ENCODE data around the gene RUNX2. TPM values are rescaled to one million over a fixed set of nuclear protein-coding genes. Genes with fewer than 3 reads are reported as not detected.
A peak's percentile ranks its signal among the peaks of the same experiment; 100 is the strongest.

The RUNX2 gene
- total RNA-seq, 1 experiment from 2014 or later, result 9.3 TPM

DNA sequence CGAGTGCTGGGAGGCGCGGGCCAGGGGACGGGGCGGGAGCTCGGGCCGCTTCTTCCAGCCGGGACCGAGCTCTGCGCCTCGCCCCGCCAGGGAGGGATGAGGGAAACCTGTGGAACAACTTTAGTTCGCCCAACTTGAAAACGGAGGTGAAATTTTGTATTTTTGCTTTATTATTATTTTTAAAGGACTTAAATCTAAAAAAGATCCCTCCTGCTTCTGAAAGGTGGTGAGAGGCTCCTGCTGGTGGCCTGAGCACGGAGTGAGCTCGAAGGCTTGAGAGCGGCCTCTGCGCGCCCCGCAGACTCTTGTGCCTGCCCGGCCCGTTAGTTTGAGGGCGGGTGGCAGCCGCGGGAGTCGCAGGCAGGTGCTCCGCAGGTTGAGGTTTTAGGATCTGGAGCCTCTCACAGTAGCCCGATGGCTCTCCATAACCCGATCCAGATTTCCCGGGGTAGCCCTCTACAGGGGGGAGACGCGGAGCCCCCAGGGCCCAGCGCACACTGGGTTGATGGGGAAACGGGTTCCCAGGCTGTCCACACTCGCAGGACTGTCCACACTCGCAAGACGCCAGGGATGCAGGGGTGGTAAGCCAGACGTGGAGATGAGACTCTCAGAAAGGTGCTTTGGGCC lies 95.8 kb downstream of the RUNX2 start:
- Mint-ChIP-seq H3K27ac (ENCODE audit: low read depth, unreplicated experiment) (peak overlapping the region; percentile 70), H3K4me1 (ENCODE audit: insufficient read depth, unreplicated experiment) (peaks cover 17% of the 10 kb centered on the region), H3K9me3 (ENCODE audit: unreplicated experiment) (no peaks in the 10 kb centered on the region), H3K4me3 (ENCODE audit: unreplicated experiment) (peak overlapping the region; percentile 23), H3K27me3 (ENCODE audit: insufficient read depth, unreplicated experiment) (no peaks in the 10 kb centered on the region), H3K36me3 (ENCODE audit: insufficient read depth, unreplicated experiment) (no peaks in the 10 kb centered on the region)
- ChIA-PET POLR2A (interaction anchor here (2.5 kb wide), 1 partner anchor 13 kb away, joined by 12 read pairs; no protein-coding TSS in a partner anchor), CTCF (no interaction called here)
- TF ChIP-seq, protein P1, sequence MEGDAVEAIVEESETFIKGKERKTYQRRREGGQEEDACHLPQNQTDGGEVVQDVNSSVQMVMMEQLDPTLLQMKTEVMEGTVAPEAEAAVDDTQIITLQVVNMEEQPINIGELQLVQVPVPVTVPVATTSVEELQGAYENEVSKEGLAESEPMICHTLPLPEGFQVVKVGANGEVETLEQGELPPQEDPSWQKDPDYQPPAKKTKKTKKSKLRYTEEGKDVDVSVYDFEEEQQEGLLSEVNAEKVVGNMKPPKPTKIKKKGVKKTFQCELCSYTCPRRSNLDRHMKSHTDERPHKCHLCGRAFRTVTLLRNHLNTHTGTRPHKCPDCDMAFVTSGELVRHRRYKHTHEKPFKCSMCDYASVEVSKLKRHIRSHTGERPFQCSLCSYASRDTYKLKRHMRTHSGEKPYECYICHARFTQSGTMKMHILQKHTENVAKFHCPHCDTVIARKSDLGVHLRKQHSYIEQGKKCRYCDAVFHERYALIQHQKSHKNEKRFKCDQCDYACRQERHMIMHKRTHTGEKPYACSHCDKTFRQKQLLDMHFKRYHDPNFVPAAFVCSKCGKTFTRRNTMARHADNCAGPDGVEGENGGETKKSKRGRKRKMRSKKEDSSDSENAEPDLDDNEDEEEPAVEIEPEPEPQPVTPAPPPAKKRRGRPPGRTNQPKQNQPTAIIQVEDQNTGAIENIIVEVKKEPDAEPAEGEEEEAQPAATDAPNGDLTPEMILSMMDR (IDR thresholded peaks at IDR 0.05; ENCODE audit: unreplicated experiment), result no peak
- intact Hi-C loops (cut with micrococcal nuclease), result loop anchor here (2.0 to 5.0 kb wide), 3 partner anchors 23 to 932 kb away; no protein-coding TSS in a partner anchor
- no TSS peak for BruUV-seq (replicated peaks)
- DNase-seq (ENCODE audit: unreplicated experiment), result no peak

DNA sequence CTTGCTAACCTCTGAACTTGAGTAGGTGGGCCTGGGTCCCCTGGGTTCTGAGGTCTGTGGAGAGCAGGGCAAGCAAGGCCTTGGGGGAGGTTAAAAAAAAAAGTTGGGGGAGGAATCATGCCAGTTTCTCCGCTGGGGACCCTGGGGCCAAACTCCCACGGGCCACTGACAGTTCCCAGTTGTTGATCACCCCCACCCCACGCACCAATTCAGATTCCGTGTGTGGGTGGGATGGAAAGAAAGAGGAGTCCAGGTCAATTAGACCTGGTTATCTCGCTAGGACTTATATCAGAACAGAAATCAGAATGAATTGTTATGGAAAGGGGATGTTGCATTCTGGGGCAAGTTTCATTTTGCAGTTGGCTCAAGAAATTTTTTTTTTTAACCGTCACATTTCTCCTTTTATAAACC lies 96.3 kb downstream of the RUNX2 start:
- H3K4me3 Mint-ChIP-seq (ENCODE audit: unreplicated experiment), result peak overlapping the region; percentile 23
- no peaks in the 10 kb centered on the region for H3K9me3 Mint-ChIP-seq (ENCODE audit: unreplicated experiment)
- no peaks in the 10 kb centered on the region for H3K36me3 Mint-ChIP-seq (ENCODE audit: insufficient read depth, unreplicated experiment)
- TF ChIP-seq, protein P1 (IDR thresholded peaks at IDR 0.05; ENCODE audit: unreplicated experiment), result no peak
- H3K27ac Mint-ChIP-seq (ENCODE audit: low read depth, unreplicated experiment), result peak overlapping the region; percentile 70
- DNase-seq (ENCODE audit: unreplicated experiment), result no peak
- intact Hi-C loops (cut with micrococcal nuclease), result loop anchor here (5.0 kb wide), 1 partner anchor 932 kb away; no protein-coding TSS in a partner anchor
- H3K4me1 Mint-ChIP-seq (ENCODE audit: insufficient read depth, unreplicated experiment), result peaks cover 17% of the 10 kb centered on the region
- POLR2A ChIA-PET, result interaction anchor here (1.0 to 2.5 kb wide), 2 partner anchors 10 to 13 kb away, joined by 3 to 12 read pairs; no protein-coding TSS in a partner anchor
- BruUV-seq (replicated peaks), result no TSS peak
- H3K27me3 Mint-ChIP-seq (ENCODE audit: insufficient read depth, unreplicated experiment), result no peaks in the 10 kb centered on the region
- CTCF ChIA-PET, result interaction anchor here (0.7 to 1.3 kb wide), 3 partner anchors 18 to 794 kb away, joined by 3 to 5 read pairs (median 4); no protein-coding TSS in a partner anchor

DNA sequence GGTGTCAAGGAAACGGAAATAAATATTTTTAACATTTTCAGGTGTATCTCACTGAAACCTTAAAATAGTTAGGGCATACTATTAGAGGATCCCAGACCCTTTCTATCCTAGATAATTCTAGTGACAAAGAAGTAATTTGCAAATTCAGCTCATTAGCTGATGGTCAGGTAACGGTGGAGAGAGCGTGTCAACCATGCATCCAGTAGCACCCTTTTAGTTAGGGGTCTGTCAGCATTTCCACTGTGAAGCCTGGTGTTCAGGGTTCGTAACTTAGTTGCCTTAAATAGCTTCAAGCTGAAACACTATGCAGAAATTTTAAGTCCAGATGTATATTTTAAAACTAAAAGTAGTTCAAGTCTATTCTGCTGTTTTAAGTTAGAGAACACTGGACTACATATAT lies 98.1 kb downstream of the RUNX2 start:
- H3K4me3 Mint-ChIP-seq (ENCODE audit: unreplicated experiment), result no peak overlapping the region
- TF ChIP-seq, protein P1 (IDR thresholded peaks at IDR 0.05; ENCODE audit: unreplicated experiment), result no peak
- H3K27ac Mint-ChIP-seq (ENCODE audit: low read depth, unreplicated experiment), result no peak overlapping the region
- H3K4me1 Mint-ChIP-seq (ENCODE audit: insufficient read depth, unreplicated experiment), result peaks cover 8% of the 10 kb centered on the region
- no TSS peak for BruUV-seq (replicated peaks)
- H3K27me3 Mint-ChIP-seq (ENCODE audit: insufficient read depth, unreplicated experiment), result no peaks in the 10 kb centered on the region
- no peaks in the 10 kb centered on the region for H3K36me3 Mint-ChIP-seq (ENCODE audit: insufficient read depth, unreplicated experiment)
- POLR2A ChIA-PET, result interaction anchor here (1.2 to 2.5 kb wide), 2 partner anchors 11 to 18 kb away, joined by 3 to 12 read pairs; no protein-coding TSS in a partner anchor
- CTCF ChIA-PET, result interaction anchor here (0.7 to 2.1 kb wide), 3 partner anchors 142 to 495 kb away, joined by 3 to 8 read pairs (median 5); no protein-coding TSS in a partner anchor
- intact Hi-C loops (cut with micrococcal nuclease), result no loop called here
- DNase-seq (ENCODE audit: unreplicated experiment), result no peak
- H3K9me3 Mint-ChIP-seq (ENCODE audit: unreplicated experiment), result no peaks in the 10 kb centered on the region

DNA sequence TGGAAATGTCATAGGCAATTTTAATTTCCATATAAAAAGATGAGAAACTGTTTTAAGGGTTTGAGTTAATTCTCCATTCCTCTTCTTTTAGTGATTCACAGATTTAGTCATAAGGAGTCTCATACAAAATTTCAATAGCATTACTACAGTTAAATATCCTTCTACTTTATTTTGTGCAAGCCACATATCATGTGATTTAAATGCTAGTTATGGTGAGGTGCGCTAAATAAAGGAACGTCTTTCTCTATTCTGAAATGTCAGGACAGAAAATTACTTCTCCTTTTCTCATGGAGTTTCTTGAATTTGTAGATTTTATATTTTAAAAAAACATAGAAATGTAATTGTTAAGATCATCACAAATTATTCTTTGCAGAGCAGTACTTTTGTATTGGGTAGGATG lies 99.6 kb downstream of the RUNX2 start:
- no peaks in the 10 kb centered on the region for H3K27me3 Mint-ChIP-seq (ENCODE audit: insufficient read depth, unreplicated experiment)

More for the DNA sequence above, 99.6 kb downstream of the RUNX2 start:
- H3K4me1 Mint-ChIP-seq (ENCODE audit: insufficient read depth, unreplicated experiment), result peaks cover 8% of the 10 kb centered on the region
- POLR2A ChIA-PET, result no interaction called here
- intact Hi-C loops (cut with micrococcal nuclease), result no loop called here
- no peak overlapping the region for H3K4me3 Mint-ChIP-seq (ENCODE audit: unreplicated experiment)
- no TSS peak for BruUV-seq (replicated peaks)
- DNase-seq (ENCODE audit: unreplicated experiment), result no peak
- H3K9me3 Mint-ChIP-seq (ENCODE audit: unreplicated experiment), result no peaks in the 10 kb centered on the region
- H3K27ac Mint-ChIP-seq (ENCODE audit: low read depth, unreplicated experiment), result no peak overlapping the region
- TF ChIP-seq, protein P1 (IDR thresholded peaks at IDR 0.05; ENCODE audit: unreplicated experiment), result no peak
- H3K36me3 Mint-ChIP-seq (ENCODE audit: insufficient read depth, unreplicated experiment), result no peaks in the 10 kb centered on the region
- CTCF ChIA-PET, result no interaction called here
